Measurements from ENCODE around the gene PPP1R10. TPM values are rescaled to one million over a fixed set of nuclear protein-coding genes. Genes with fewer than 3 reads are reported as not detected.

The PPP1R10 gene
- total RNA-seq, 1 experiment from 2014 or later = 82.9 TPM

- DNase-seq (ENCODE audit: low read depth, low spot score) = no peak
Measured at GRCh38 chr6:30615219-30615957, 1.7 kb downstream of the PPP1R10 start.

GRCh38 chr6:30614843-30615218, 2.2 kb downstream of the PPP1R10 start:
- Histone ChIP-seq H3K27me3 (ENCODE audit: control insufficient read depth, insufficient read depth, low read length) (no peaks in the 10 kb centered on the region), H3K9me3 (ENCODE audit: control insufficient read depth, insufficient read depth, low read depth, low read length) (no peaks in the 10 kb centered on the region), H3K4me3 (ENCODE audit: low read depth in 2 of 2, low read length in 2 of 2) (peak overlapping the region; percentile 71 to 98), H3K36me3 (ENCODE audit: control insufficient read depth, insufficient read depth, low read length) (peaks cover 19% of the 10 kb centered on the region), H3K27ac (ENCODE audit: low read length) (peak overlapping the region; percentile 100), H3K4me1 (ENCODE audit: control insufficient read depth, insufficient read depth, low read length) (peaks cover 32% of the 10 kb centered on the region)
- DNase-seq (ENCODE audit: low read depth, low spot score) (peak; percentile 86), ATAC-seq (peak; percentile 64)
- ChIA-PET CTCF (interaction anchor here (0.6 to 0.7 kb wide), 2 partner anchors 58 to 124 kb away, joined by 3 to 11 read pairs; partner anchors contain the start of gene DHX16), POLR2A (interaction anchor here (0.6 to 1.7 kb wide), 6 partner anchors 11 to 1788 kb away, joined by 5 to 18 read pairs (median 6); no protein-coding TSS in a partner anchor)
- in situ Hi-C loops (cut with HindIII; ENCODE audit: low pct_unique_long_range_greater_than_20kb, low sequenced_read_pairs) (no loop called here), intact Hi-C loops (cut with micrococcal nuclease; ENCODE audit: unreplicated experiment) (no loop called here)
- TF ChIP-seq SIN3A (IDR thresholded peaks at IDR 0.05; ENCODE audit: borderline replicate concordance, insufficient read depth, low read depth, low read length) (no peak), CTCF (IDR thresholded peaks at IDR 0.05) (no peak), REST (IDR thresholded peaks at IDR 0.05; ENCODE audit: insufficient read depth in 1 of 2, low read depth in 2 of 2, low read length in 1 of 2) (no peak), TCF7L2 (IDR thresholded peaks at IDR 0.05; ENCODE audit: low read depth, low read length) (no peak)
- no TSS peak for BruUV-seq (replicated peaks)

More at GRCh38 chr6:30615219-30615957, 1.7 kb downstream of the PPP1R10 start:
- POLR2A ChIA-PET = interaction anchor here (0.5 to 1.7 kb wide), 8 partner anchors 10 to 1789 kb away, joined by 3 to 18 read pairs (median 6); partner anchors contain the start of gene DHX16
- H3K27ac ChIP-seq (ENCODE audit: low read length) = peak overlapping the region; percentile 100
- H3K27me3 ChIP-seq (ENCODE audit: control insufficient read depth, insufficient read depth, low read length) = no peaks in the 10 kb centered on the region
- CTCF ChIA-PET = interaction anchor here (0.6 to 0.7 kb wide), 2 partner anchors 57 to 125 kb away, joined by 3 to 11 read pairs; partner anchors contain the start of gene DHX16
- intact Hi-C loops (cut with micrococcal nuclease; ENCODE audit: unreplicated experiment) (no loop called here), in situ Hi-C loops (cut with HindIII; ENCODE audit: low pct_unique_long_range_greater_than_20kb, low sequenced_read_pairs) (no loop called here)
- H3K36me3 ChIP-seq (ENCODE audit: control insufficient read depth, insufficient read depth, low read length) = peaks cover 19% of the 10 kb centered on the region
- peaks cover 32% of the 10 kb centered on the region for H3K4me1 ChIP-seq (ENCODE audit: control insufficient read depth, insufficient read depth, low read length)
- TF ChIP-seq POLR2AphosphoS5 (IDR thresholded peaks at IDR 0.05; ENCODE audit: low read depth, low read length) (peak; percentile 96), TCF7L2 (IDR thresholded peaks at IDR 0.05; ENCODE audit: low read depth, low read length) (no peak)
- H3K9me3 ChIP-seq (ENCODE audit: control insufficient read depth, insufficient read depth, low read depth, low read length) = no peaks in the 10 kb centered on the region
- ATAC-seq = no peak
- peak overlapping the region; percentile 71 to 98 for H3K4me3 ChIP-seq (ENCODE audit: low read depth in 2 of 2, low read length in 2 of 2)
- BruUV-seq (replicated peaks) = no TSS peak

All from Panc1 (cell line).